Vagina (tissue), 2 donors: ENCODE results near the gene FGGY. TPM values are rescaled to one million over a fixed set of nuclear protein-coding genes. Genes with fewer than 3 reads are reported as not detected.

ENCODE experiments used
- DNase-seq, 2 donors: peaks; one replicate each; pipeline ENCODE4 v3.0.0-alpha.2; 2017; ENCODE audit errors: extremely low spot score in 2 of 2
- H3K27ac ChIP-seq: fragments of 200-600 bp; sonication (generic); one replicate; pipeline ENCODE4 v1.5.1; 2019
- H3K27me3 ChIP-seq: fragments of 200-600 bp; sonication (generic); one replicate; pipeline ENCODE4 v1.5.1; 2019
- H3K36me3 ChIP-seq, 2 donors: fragments of 200-600 bp; sonication (generic); one replicate each; pipeline ENCODE4 v1.5.1; 2017 to 2019
- H3K4me1 ChIP-seq: fragments of 200-600 bp; sonication (generic); one replicate; pipeline ENCODE4 v1.5.1; 2019
- H3K4me3 ChIP-seq, 2 donors: fragments of 200-600 bp; sonication (generic); 1 replicate in 1 of 2; 2 replicates in 1 of 2; pipeline ENCODE4 v1.5.1; 2016 to 2019
- H3K9me3 ChIP-seq: fragments of 200-600 bp; sonication (generic); one replicate; pipeline ENCODE4 v1.5.1; 2019
- POLR2A ChIP-seq, 2 donors: fragments of 450-650 bp; IDR thresholded peaks; one replicate each; pipeline ENCODE4 v1.6.1; 2017; ENCODE audit warnings: antibody characterized with exemption in 2 of 2, mild to moderate bottlenecking in 2 of 2, moderate library complexity in 2 of 2
- POLR2AphosphoS5 ChIP-seq, 2 donors: sonication (generic); formaldehyde crosslinking; IDR thresholded peaks; one replicate each; pipeline ENCODE4 v1.9.0; 2017; ENCODE audit warnings: antibody characterized with exemption in 2 of 2, mild to moderate bottlenecking in 2 of 2, low read depth in 1 of 2; ENCODE audit not compliant: insufficient read depth in 1 of 2
- intact Hi-C: fragments of 100-400 bp; cut with DNase I; formaldehyde crosslinking; loops from one replicate; pipeline ENCODE4 v1.15.1; 2023
- total RNA-seq: library from RNA; depleted of rRNA; stranded (reverse); fragments of >200 nt; gene quantifications from one replicate; pipeline ENCODE4 v1.2.3, GENCODE V29; 2016
- TF ChIP-seq, protein P1 (sequence below), 3 experiments: fragments of 450-650 bp in 2 of 3; fragments of 200-600 bp in 1 of 3; sonication (generic) in 1 of 3; IDR thresholded peaks; one replicate each; pipeline ENCODE4 v1.5.1; 2017 to 2019; ENCODE audit warnings: antibody characterized with exemption in 3 of 3, mild to moderate bottlenecking in 2 of 3, moderate library complexity in 2 of 3

The FGGY gene
- total RNA-seq, 1 donor from 2014 or later = 11.8 TPM

DNA sequence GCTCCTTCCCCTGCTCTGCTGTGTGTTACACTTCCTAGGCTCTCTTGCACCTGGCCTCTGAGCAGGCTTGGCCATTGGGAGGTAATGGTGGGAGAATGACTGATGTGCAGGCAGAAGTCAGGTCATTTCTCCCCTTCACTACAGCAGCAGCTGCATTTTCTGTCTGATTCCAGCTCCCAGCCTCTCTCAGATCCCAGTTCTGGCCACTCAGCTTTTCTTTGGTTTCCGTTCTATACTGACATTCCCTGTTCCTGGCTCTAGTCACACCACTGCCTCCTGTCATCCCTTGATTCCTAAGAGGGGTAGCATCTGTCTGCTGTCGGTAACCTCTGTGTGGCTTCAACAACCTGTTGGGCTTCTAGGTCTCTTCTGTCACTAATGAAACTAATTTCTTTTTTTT lies 390.2 kb downstream of the FGGY start:
- Histone ChIP-seq H3K9me3 (no peaks in the 10 kb centered on the region), H3K4me3 (no peak overlapping the region), H3K36me3 (no peaks in the 10 kb centered on the region), H3K27ac (peak overlapping the region; percentile 65), H3K4me1 (peaks cover 45% of the 10 kb centered on the region), H3K27me3 (no peaks in the 10 kb centered on the region)
- intact Hi-C loops = no loop called here
- no peak for DNase-seq
- TF ChIP-seq, protein P1, sequence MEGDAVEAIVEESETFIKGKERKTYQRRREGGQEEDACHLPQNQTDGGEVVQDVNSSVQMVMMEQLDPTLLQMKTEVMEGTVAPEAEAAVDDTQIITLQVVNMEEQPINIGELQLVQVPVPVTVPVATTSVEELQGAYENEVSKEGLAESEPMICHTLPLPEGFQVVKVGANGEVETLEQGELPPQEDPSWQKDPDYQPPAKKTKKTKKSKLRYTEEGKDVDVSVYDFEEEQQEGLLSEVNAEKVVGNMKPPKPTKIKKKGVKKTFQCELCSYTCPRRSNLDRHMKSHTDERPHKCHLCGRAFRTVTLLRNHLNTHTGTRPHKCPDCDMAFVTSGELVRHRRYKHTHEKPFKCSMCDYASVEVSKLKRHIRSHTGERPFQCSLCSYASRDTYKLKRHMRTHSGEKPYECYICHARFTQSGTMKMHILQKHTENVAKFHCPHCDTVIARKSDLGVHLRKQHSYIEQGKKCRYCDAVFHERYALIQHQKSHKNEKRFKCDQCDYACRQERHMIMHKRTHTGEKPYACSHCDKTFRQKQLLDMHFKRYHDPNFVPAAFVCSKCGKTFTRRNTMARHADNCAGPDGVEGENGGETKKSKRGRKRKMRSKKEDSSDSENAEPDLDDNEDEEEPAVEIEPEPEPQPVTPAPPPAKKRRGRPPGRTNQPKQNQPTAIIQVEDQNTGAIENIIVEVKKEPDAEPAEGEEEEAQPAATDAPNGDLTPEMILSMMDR (IDR thresholded peaks at IDR 0.05) = no peak
- no peak for TF ChIP-seq POLR2AphosphoS5 (IDR thresholded peaks at IDR 0.05; ENCODE audit: insufficient read depth in 1 of 2, low read depth in 1 of 2)
- TF ChIP-seq POLR2A (IDR thresholded peaks at IDR 0.05) = no peak

DNA sequence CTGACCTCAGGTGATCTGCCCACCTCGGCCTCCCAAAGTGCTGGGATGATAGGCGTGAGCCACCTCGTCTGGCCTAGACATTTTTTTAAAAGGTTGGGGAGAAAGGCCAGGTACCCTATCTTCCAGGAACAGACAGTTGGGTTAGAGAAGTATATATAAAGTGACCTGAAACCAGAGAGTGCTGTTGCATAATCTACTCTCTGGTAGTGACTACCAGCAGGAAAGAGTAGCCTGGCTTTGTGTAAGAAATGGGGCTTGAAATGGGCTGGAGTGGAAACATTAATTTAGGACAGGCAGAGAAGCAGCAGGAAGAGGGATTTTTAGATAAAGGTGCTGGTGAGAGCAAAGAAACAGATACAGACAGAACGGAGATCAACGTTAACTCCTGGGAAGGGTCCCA lies 392.1 kb downstream of the FGGY start:
- H3K36me3 ChIP-seq = no peaks in the 10 kb centered on the region
- intact Hi-C loops = no loop called here
- TF ChIP-seq POLR2AphosphoS5 (IDR thresholded peaks at IDR 0.05; ENCODE audit: insufficient read depth in 1 of 2, low read depth in 1 of 2) (no peak), POLR2A (IDR thresholded peaks at IDR 0.05) (no peak)
- TF ChIP-seq, protein P1 (IDR thresholded peaks at IDR 0.05) = no peak
- H3K4me3 ChIP-seq = no peak overlapping the region
- H3K4me1 ChIP-seq = peaks cover 45% of the 10 kb centered on the region
- DNase-seq = no peak
- peak overlapping the region; percentile 73 for H3K27ac ChIP-seq
- H3K9me3 ChIP-seq = no peaks in the 10 kb centered on the region
- no peaks in the 10 kb centered on the region for H3K27me3 ChIP-seq

DNA sequence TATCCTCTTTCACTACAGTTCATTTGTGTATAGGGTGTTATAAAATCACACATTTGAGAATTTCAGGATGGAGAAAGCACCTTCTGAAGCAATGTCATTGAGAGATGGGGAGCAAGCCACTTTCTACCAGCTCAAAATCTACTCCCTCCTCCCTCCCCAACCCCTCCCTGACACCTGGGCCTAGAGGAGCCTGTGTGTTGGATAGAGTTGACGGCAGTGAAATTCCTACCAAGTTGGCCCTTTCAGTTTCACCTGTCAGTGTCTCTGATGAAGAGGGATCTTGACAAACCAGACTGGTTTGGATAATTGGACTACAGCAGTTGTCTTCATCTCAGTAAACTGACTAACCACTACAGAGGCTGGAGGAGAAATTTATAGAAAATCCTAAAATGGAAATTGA lies 392.8 kb downstream of the FGGY start:
- intact Hi-C loops = no loop called here

DNA sequence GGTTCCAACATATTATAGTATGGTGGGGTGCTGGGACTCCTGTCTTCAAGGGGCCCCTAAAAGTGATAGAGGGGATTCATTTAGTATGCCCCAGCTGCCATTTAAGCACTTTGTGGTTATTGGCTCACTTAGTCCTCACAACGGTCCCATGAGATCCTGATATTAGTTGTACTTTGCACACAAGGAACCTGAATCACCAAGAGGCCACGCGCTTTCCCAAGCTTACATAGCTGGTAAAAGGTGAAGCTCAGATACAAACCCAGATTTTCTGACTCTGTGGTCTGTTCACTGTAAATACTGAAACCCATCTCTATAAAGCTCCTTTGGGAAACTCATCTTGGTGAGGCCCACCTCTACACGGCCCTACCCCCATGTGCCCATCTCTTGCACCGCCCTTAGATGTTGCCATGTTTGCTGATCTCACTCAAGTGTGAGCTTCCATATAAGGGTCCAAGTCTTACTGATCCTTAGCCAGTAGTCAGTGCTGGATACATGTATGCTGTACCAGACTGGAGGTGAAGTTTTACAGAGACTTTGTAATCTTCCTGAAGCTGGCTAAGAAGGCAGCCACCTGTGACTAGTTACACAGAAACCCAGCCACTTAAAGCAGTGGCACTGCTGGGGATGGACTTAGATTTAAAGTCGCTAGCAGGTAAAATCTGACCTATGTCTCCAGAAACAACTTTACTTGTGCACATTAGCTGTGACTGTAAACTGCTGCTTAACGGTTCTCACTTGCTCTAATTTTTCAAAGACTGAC lies 393.5 kb downstream of the FGGY start:
- no peak for DNase-seq
- intact Hi-C loops = no loop called here

More for the DNA sequence above, 392.8 kb downstream of the FGGY start:
- no peaks in the 10 kb centered on the region for H3K9me3 ChIP-seq
- H3K27me3 ChIP-seq = no peaks in the 10 kb centered on the region
- H3K4me1 ChIP-seq = peaks cover 45% of the 10 kb centered on the region
- peak overlapping the region; percentile 73 for H3K27ac ChIP-seq
- H3K4me3 ChIP-seq = no peak overlapping the region
- H3K36me3 ChIP-seq = no peaks in the 10 kb centered on the region
- DNase-seq = no peak
- TF ChIP-seq POLR2AphosphoS5 (IDR thresholded peaks at IDR 0.05; ENCODE audit: insufficient read depth in 1 of 2, low read depth in 1 of 2) (no peak), POLR2A (IDR thresholded peaks at IDR 0.05) (no peak)
- TF ChIP-seq, protein P1 (IDR thresholded peaks at IDR 0.05) = no peak

More for the DNA sequence above, 393.5 kb downstream of the FGGY start:
- no peaks in the 10 kb centered on the region for H3K36me3 ChIP-seq
- peak overlapping the region; percentile 73 for H3K27ac ChIP-seq
- H3K9me3 ChIP-seq = no peaks in the 10 kb centered on the region
- TF ChIP-seq POLR2A (IDR thresholded peaks at IDR 0.05) (no peak), POLR2AphosphoS5 (IDR thresholded peaks at IDR 0.05; ENCODE audit: insufficient read depth in 1 of 2, low read depth in 1 of 2) (no peak)
- TF ChIP-seq, protein P1 (IDR thresholded peaks at IDR 0.05) = no peak
- no peaks in the 10 kb centered on the region for H3K27me3 ChIP-seq
- no peak overlapping the region for H3K4me3 ChIP-seq
- peaks cover 39% of the 10 kb centered on the region for H3K4me1 ChIP-seq
